Epidermal melanocyte (primary cell): ENCODE results near the gene BTBD1.

Source experiments
- DNase-seq: peaks from one replicate; pipeline ENCODE4 v3.0.0; 2011; ENCODE audit warnings: low spot score; ENCODE audit not compliant: insufficient read length

The BTBD1 gene

DNA sequence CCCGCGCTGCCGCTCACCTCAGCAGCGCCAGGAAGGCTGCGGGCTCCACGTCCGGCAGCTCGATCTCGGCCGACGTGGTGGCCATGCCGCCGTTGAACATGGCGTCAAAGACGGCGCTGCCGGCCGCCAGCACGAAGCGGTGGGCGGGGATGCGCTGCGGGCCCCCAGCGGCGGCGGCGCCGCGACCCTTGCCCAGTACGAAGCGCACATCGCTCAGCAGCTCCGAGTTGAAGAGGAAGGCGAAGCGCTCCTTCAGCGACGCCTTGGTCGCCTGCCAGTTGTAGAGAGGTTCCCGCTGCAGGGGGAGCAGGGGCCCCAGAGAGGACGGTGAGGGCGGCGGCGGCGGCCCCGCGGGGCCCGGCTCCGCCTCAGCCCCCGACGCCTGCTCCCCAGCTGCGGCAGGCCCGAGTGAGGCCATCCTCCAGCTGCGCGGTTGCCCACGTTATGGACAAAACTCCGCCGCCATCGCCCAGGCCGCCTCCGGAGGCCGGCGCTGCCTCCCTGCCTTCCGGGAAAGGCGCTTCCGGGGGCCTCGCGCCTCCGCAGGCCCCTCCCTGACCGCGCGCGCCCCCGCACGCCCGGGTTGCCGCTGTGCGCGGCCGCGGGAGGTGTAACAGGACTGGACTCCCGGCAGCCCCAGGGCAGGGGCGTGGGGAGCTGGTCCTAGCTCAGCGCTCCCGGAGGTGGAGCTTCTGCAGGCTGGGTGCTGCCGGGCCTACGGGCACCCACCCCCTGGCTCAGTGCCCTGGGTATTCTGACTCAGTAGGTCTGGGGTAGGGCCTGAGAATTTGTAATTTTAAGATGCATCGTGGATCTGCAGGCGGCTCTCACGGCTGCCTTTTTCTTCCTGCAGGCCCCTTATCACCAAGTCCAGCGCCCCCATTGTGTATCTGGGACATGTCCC is at the start of gene BTBD1:
TSS of gene BTBD1 (minus strand) at position 519 of the 904 bp plus-strand sequence. CDS start at position 418, 101 bp downstream.
- DNase-seq, result peak; percentile 95

DNA sequence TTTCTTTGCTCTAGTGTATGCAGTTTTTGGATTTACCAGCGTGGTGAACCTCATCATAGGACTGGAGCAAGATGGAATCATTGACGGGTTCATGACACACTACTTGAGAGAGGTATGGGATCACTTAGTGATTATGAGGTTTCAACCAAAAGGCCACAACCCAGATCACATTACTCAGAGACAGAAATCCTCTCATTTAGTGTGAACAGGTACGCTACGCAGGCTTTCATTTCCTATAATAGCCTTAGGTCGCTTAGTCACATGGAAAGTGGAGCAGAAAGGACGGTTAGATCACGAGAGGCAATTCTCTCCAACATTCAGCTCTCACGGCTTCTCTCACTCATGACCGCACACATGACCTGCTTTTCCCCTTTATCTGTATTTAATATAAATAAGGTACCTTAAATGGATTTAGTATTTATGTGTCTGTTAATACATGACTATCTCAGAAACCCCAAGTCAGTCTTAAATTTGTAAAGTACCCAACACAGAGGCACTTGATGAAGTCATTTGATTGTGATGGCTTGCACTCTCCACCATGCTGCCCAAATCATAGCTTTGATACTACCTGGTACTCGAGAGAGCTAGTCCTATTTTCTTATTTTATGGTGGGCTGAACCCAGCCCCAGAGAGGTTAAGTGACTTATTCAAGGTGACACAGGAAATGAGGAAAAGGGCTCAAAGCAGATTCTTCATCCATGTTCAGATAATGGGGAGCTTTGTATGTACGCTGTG is 48.9 kb upstream of the BTBD1 start:
- no peak for DNase-seq

DNA sequence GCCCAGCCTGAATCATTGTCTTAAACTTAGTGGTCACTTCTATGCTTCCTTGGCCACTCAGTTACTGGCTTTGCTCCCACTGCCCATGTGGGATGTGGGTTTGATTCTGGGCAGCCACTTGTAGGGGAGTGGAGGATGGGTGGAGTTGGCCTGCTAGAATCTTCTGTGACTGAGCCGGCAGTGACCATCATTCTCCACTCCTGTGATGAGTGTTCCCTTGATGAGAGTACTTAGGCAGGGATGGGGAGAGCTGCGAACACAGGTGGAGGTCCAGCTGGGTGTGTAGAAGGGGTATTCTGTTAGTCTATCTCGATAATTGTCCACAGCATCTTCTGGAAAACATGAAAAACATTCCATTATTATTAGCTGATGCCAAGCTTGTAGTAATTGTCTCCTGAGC is 48.4 kb upstream of the BTBD1 start:
- DNase-seq, result no peak

DNA sequence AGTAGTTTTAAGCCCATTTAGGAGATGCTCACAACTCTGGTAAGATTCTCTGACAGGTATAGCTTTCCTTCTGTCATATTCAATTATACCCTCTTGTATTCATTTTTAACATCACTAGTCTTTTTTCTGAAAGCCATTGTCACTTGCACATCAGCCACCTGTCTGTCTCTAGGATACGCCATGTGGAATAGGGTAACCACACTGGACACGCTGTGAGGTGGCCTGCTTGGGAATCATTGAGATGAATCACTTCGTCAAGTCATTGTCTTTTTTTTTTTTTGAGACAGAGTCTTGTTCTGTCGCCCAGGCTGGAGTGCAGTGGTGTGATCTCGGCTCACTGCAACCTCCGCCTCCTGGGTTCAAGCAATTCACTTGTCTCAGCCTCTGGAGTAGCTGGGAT is 47.8 kb upstream of the BTBD1 start:
- no peak for DNase-seq

DNA sequence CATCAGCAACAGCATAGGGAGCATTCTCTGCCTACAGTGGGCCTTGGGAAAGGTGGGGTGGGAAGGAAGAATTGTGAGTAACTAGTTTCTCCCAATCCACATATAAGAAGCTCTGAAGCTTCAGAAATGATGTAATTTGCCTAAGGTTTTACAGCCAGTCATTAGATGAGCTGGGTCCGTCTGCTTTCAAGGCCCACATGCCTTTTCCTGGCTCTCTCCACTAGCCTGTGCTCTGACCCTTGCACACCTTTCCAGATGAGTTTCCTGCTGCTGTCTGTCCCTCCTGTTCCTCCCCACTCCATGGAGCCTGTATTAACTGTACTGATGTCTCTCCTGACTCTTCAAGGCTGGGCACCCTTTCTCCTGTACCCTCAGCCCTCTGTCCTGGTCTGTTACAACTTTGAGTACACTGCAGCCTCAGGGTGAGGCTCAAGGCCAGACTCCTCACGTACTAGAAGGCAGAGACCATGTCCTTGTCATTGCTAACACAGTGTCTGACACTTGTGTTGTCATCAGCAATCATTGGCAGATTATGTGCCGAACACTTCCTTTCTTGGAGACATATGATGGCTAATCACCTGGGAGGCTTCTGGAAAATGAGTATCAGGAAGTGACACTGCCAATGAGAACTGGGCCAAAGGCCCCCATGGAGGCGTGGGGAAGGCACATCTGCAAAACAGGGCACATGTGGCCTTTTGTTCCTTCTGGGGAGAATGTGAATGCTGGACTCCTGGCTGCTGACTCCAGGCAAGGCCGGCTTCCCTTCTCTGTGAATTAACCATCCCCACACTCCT is 47.0 kb upstream of the BTBD1 start:
- DNase-seq, result no peak

DNA sequence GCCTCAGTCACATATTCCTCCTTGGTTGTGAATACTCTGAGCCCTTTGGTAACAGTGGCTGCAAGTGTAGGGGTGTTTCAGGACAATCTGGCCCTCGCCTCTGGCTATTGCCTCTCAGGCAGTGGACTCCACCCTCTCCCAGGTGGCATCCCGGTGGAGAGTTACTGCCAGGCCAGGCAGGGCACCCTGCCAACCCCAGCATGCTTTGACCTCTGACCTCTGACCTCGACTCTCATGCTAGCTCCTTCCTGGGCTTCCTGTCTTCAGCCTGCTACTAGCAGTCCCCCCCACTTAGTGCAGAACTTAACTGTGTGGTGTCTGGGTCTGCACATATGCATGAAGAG is 45.9 kb upstream of the BTBD1 start:
- DNase-seq, result no peak

DNA sequence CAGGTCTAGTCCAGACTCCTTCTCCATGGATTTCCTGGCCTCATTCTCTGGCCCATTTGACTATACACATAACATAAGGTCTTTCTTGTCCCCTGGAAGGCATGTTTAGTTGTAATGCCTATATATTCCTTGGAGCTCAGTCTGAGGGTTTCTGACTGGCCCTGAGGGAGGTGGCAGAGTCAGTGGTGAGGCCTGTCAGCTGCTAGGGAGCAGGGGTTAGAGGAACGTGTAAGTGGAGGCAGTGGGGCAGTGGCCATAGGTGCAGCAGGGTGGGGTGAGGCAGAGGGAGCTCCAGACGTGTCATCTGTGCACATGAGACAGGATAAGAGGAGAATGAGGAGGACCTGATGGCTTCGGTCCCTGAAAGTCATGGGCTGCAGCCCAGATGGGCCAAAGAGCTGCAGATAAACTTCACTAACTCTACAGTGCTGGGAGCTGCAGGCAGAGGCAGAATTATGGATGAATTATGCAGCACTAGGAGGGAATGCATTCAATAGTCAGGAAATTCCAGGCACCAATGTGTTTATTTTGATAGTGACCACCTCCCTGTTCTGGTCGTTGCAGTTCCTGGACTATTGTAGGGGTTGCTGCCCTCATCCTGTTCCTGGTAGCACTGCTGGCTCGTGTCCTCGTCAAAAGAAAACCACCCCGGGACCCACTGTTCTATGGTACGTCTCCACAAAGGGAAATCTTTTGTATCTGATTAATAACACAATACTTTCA is 45.3 kb upstream of the BTBD1 start:
- no peak for DNase-seq

DNA sequence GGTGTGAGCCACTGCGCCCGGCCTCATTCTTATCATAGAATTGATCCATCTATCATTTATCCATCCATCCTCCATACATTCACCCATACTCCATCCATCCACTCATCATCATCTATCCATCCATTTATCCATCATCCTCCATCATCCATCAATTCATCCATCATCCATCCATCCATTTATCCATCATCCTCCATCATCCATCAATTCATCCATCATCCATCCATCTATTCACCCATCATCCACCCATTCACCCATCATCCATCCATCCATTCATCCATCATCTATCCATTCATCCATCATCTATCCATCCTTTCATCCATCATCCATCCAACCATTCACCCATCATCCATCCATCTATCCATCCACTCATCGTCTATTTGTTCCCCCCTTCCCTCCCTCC is 44.1 kb upstream of the BTBD1 start:
- DNase-seq, result no peak

DNA sequence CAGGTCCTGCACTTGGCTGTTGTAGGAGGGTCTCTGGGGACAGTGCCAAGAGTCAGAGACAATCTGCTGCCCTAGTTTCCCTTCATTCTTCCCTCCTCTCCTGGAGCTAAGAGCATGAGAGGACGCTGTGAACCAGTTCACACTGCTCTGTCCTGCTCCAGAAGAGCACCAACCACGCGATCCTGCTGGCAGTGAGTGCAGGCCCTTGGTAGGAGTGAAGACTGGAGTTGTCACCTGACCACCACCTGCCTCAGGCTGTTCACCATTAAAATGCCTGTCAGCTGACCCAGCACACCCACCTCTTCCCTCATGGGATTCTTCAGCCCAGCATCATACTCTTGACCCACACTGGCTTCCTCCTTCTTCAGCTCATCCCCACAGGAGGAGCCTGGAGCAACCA is 43.3 kb upstream of the BTBD1 start:
- DNase-seq, result no peak

DNA sequence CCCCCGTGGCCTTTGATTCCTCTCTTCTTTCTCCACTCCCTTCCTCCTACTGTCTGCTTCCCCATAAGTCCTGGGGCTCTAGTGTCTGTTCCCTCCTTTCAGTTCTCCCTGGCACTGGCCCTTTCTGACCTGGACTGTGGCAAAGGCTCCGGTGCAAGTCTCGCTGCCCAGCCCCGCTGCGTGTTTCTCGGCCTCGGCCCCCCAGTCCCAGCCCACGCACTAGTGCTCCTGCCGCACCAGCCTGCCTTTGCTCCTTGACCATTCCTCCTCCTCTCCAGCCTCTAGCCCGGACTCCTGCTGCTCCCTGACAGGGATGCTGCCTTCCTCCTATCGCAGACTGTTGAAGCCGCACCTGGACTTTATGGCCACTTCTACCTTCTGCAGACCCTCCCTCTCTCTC is 42.5 kb upstream of the BTBD1 start:
- DNase-seq, result no peak

DNA sequence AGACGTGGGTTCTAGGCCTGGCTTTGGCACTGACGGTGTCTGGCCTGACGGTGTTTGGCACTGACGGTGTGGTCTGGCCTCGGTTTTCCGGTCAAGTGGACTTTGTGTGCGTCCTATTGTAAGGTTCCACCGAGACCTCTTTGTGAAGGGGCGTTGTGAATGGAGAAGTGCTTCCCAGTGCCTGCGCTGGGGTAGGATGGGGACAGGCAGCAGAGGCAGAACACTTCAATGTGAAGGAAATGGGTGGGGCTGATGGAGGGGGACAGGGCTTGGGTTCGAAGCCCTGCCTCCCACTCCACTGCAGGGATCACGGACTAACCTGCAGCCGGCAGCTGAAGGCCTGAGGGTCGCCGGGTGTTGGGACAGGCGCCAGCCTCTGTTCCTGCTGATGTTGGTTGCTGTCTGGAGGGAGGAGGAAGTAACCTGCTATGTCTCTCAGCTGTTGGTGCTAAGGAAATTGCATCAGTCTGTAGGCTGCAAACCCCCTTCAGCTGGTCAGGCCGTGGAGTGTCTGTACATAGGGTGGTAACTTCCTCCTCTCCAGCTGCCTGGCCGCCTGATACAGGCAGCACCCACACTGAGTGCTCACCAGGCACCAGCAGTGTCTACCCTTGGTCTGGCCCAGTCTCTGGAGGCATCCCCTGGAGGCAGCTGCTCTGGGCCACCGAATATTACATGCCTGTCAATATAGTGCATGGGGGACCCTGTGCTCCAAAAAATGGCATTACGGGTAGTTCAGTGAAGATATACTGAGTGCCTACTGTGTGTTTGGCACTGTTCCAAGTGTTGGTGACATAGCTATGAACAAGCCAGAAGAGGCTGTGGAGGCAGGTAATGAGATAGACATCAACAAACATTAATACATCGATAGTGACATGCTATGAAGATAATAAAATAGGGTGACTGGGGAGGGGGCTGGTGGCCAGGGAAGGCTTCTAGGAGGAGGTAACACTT is 41.5 kb upstream of the BTBD1 start:
- DNase-seq, result no peak

DNA sequence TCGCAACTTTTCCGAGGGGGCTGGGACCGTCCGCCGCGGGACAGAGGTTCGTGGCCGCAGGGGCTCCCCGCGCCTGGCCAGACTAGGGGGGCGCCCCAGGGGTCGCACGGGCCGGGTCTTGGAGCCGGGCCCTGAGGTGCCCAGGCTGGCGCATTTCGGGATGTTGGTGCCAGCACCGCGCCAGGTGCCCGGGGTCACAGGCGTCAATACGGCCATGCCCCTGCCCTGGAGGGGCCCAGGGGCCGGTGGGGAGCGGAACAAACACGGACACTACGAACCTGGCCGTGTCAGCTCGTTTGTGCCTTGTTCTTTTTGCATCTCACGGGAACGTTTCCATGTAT is 40.8 kb upstream of the BTBD1 start:
- DNase-seq, result no peak

DNA sequence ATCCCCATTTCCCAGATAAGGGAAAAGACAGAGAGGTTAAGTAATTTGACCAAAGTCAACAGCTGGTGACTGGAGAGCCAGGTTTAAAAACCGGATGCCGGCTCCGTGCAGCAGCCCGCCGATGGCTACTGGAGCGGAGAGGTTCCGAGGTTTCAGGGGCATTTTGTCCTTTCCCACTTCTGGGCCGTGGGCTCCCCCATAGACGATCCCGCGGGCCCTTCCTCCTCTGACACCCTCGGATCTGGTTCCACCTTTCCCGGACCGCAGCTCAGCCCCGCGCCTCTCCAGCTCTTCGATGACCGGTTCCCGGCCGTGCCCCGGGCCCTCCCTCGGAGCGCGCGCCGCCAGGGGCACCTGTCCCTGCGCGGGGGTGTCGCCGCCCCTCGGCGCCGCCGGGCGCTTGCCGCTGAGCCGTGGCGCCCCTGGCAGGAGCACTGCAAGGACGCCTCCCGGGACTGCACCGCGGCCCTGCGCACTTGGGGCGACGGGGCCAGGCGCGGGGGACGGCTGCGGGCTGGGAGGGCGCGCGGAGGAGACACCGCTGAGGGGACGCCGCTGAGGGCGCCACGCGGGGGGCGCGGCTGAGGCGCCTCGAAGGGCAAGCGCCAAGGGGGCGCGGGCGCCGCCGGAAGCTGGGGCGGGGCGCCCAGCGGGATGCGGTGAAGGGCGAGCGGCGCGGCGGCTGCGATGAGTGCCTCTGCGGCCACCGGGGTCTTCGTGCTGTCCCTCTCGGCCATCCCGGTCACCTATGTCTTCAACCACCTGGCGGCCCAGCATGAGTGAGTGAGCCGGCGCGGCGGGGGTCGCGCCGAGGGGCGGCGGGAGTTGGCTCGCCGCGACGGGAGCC is 40.2 kb upstream of the BTBD1 start, which contains the start of gene TM6SF1:
TSS of gene TM6SF1 (plus strand) at position 652 of the 847 bp plus-strand sequence. CDS start at position 688, 36 bp downstream.
- no peak for DNase-seq

DNA sequence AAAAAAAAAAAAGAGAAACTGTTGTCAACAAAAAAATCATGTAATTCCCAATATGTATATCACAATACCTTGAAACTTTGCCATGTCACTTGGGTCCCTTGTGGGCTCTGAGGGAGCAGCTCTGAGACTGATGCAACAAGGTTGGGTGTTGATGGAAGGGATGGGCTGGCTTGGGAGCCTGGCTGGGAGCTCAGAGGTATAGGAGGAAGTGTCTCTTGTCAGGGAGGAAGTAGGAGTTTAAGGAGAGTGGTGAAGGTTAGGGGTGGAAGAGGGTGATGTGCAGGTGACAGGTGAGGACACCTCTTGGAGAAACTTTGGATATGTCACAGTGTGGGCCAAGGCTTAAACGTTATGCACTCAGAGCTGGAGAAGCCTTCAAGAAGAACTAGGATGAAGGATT is 38.4 kb upstream of the BTBD1 start:
- DNase-seq, result no peak

DNA sequence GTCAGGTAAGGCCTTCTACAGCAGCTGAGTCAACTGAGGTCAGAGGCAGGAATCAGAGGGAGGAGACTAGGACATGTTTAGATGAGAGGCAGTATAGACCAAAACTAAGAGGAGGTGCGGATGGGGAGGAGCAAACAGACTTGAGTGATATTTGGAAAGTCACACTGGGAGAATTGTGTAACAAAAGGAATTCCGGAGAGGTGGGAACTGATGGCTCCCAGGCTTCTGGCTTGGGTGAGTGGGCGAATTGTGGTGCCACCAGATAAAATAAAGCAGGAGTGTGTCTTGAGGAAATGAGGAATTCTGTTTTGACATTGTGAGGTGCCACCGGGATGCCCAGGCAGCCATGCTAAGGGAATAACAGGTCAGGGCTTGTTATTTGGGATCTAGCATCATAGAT is 37.1 kb upstream of the BTBD1 start:
- DNase-seq, result no peak

DNA sequence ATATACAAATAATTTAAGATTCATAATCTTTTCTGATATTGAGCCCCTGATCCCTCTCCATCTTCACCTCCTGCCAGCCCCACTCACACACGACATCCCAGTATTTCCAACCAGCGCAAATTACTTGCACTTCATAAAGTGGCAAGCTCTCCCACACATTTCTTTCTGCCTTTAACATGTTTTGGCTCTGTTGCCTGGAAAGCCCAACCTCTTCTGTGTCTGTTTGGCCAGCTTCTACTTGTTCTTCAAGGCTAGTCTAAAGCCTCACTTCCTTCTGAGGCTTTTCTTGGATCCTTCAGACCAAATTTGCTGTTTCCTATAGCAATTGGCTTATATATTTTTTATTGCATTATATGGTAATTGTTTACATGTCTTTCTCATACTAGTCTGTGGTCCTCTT is 35.3 kb upstream of the BTBD1 start:
- DNase-seq, result no peak

DNA sequence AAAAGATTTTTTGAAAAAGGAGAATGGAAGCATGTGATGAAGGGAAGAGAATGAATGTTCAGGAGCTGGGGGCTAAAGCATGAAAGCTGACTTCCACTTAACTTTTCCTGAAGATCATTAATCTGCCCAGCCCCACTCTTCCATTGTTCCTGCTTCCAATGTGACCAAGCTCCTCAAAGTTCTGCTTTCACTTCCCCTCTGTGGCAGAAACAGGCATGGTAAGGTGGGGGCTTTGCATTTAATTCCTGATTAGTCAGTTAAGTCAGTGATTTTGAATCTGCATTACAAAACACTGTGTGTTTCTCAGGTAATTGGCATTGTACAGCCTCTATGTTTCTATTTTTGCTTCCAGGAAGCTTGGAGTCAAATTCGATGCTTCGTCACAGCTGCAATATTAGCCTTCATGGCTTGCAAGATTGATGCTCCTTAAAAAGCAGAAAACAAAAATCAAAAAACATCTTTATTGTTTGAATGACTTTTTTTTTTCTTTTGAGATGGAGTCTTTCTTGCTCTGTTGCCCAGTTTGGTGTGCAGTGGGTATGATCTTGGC is 33.1 kb upstream of the BTBD1 start:
- no peak for DNase-seq

DNA sequence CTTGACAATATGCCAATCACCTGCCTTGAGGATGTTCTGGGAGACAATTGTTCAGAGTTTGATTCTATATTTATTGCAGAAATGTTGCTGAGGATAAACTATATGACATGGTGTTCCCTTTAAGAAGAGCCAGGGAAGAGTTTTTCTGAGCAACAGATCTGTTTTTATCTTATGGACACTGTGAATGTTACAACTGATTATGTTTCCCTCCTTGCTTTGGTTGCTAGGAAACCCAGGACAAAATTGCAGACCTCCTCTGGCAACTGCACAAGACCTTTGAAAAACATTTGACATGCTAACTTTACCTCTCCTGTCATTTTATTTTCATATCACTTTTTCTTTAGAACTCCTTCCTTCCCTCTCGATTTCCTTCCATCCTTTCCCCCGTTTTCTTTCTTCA is 32.2 kb upstream of the BTBD1 start:
- DNase-seq, result no peak

DNA sequence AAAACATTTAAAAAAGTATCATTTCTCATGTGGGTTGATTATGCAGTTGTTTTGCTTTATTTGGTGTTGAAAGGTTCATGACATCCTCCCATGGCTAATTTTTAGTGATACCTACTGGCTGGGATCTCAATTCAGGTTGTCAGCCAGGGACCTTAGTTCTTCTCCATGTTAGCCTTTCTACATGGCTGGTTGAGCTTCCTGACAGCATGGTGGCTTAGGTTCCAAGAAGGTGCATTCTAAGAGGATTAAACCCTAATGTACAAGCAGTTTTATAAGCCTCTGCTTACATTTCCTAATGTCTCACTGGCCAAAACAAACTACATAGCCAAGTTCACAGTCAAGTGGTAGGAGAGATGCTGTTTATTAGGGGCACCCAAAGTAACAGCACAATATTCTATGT is 31.0 kb upstream of the BTBD1 start:
- no peak for DNase-seq
